Ascending aorta (tissue), 2 donors: ENCODE data around the gene SCN1A. TPM values are rescaled to one million over a fixed set of nuclear protein-coding genes. Genes with fewer than 3 reads are reported as not detected.
"Not testable (repeated sequence)": the region's sequence is repeated elsewhere in the genome, so short reads cannot be mapped to it uniquely, and the experiment has no call there.

Source experiments
- DNase-seq, 2 donors: peaks; one replicate each; pipeline ENCODE4 v3.0.0-alpha.2; 2019; ENCODE audit warnings: low spot score in 2 of 2
- H3K27ac ChIP-seq, 2 donors: fragments of 200-600 bp; sonication (generic); one replicate each; pipeline ENCODE4 v1.5.1; 2016 to 2017; ENCODE audit warnings: mild to moderate bottlenecking in 1 of 2
- H3K27me3 ChIP-seq: fragments of 200-600 bp; sonication (generic); one replicate; pipeline ENCODE4 v1.5.1; 2017
- H3K36me3 ChIP-seq, 2 donors: fragments of 200-600 bp; sonication (generic); one replicate each; pipeline ENCODE4 v1.5.1; 2016
- H3K4me1 ChIP-seq, 2 donors: fragments of 200-600 bp; sonication (generic); one replicate each; pipeline ENCODE4 v1.5.1; 2016 to 2017; ENCODE audit warnings: mild to moderate bottlenecking in 1 of 2
- H3K4me3 ChIP-seq, 2 donors: fragments of 200-600 bp; sonication (generic); one replicate each; pipeline ENCODE4 v1.5.1; 2016 to 2017; ENCODE audit warnings: mild to moderate bottlenecking in 1 of 2
- H3K9me3 ChIP-seq, 2 donors: fragments of 200-600 bp; sonication (generic); one replicate each; pipeline ENCODE4 v1.5.1; 2016
- intact Hi-C: fragments of 100-400 bp; cut with DNase I; formaldehyde crosslinking; loops from one replicate; pipeline ENCODE4 v1.15.1; 2023
- total RNA-seq: library from RNA; depleted of rRNA; stranded (reverse); fragments of >200 nt; gene quantifications from one replicate; pipeline ENCODE4 v1.1.0, GENCODE V29; 2016
- TF ChIP-seq, protein P1 (sequence below), 3 experiments: fragments of 200-600 bp in 2 of 3; fragments of 450-650 bp in 1 of 3; sonication (generic) in 2 of 3; IDR thresholded peaks; one replicate each; pipeline ENCODE4 v1.5.1; 2016 to 2019; ENCODE audit warnings: antibody characterized with exemption in 3 of 3, mild to moderate bottlenecking in 1 of 3, moderate library complexity in 1 of 3

Gene SCN1A
- total RNA-seq, 1 donor from 2014 or later, result not detected

DNA sequence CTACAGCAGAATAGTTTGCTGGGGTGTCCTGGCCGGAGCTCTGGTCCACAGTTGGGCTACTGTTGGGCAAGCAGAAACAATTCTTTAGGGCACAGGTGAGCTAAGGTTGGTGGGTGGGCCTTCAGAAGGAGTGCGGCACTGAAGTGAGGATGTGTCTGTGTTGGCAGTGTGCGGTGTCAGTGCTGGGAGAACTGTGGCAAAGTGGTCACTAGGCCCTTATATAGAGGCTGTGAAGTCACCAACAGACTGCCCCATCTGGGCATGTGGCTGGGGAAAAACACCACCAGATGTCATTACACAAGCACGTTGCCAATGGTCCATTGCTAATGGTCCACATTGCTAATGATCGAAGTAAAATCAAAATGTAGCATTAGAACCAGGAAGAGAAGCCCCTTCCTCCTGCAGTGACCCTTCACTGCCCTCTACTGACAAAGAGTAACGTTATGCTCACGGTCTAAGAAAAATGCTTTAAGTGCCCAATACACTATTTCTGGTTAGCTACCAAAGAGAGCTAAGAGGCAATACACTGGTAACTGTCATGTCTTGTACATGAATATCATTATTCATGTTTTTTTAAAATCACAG, 21.3 kb downstream of the SCN1A start:
- TF ChIP-seq, protein P1, sequence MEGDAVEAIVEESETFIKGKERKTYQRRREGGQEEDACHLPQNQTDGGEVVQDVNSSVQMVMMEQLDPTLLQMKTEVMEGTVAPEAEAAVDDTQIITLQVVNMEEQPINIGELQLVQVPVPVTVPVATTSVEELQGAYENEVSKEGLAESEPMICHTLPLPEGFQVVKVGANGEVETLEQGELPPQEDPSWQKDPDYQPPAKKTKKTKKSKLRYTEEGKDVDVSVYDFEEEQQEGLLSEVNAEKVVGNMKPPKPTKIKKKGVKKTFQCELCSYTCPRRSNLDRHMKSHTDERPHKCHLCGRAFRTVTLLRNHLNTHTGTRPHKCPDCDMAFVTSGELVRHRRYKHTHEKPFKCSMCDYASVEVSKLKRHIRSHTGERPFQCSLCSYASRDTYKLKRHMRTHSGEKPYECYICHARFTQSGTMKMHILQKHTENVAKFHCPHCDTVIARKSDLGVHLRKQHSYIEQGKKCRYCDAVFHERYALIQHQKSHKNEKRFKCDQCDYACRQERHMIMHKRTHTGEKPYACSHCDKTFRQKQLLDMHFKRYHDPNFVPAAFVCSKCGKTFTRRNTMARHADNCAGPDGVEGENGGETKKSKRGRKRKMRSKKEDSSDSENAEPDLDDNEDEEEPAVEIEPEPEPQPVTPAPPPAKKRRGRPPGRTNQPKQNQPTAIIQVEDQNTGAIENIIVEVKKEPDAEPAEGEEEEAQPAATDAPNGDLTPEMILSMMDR (IDR thresholded peaks at IDR 0.05), result no peak
- DNase-seq, result no peak
- Histone ChIP-seq H3K4me3 (no peak overlapping the region), H3K36me3 (no peaks in the 10 kb centered on the region), H3K4me1 (no peaks in the 10 kb centered on the region), H3K27me3 (no peaks in the 10 kb centered on the region), H3K27ac (no peak overlapping the region), H3K9me3 (no peaks in the 10 kb centered on the region)
- intact Hi-C loops, result no loop called here

DNA sequence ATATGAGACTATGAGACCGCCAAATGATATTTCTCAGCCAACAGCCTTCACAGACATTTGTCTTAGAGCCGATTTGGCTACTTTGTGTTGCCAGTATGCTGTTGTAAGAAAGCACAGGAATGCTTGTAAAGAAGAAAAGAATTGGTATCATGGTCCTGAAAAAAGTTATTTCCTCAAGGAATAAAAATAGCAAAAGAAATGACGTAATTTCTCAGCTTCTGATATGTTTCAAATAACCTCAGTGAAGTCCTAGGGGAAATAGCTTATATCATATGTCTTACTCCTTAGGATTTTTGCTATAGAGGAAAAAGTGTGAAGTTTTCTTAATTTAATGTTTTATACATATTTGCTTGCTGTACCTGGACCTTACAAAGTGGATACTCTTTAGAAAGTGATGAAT, 23.0 kb downstream of the SCN1A start:
- Histone ChIP-seq H3K9me3 (no peaks in the 10 kb centered on the region), H3K27me3 (no peaks in the 10 kb centered on the region), H3K36me3 (no peaks in the 10 kb centered on the region), H3K4me3 (no peak overlapping the region), H3K27ac (no peak overlapping the region), H3K4me1 (no peaks in the 10 kb centered on the region)
- intact Hi-C loops, result no loop called here
- no peak for DNase-seq
- TF ChIP-seq, protein P1 (IDR thresholded peaks at IDR 0.05), result no peak

DNA sequence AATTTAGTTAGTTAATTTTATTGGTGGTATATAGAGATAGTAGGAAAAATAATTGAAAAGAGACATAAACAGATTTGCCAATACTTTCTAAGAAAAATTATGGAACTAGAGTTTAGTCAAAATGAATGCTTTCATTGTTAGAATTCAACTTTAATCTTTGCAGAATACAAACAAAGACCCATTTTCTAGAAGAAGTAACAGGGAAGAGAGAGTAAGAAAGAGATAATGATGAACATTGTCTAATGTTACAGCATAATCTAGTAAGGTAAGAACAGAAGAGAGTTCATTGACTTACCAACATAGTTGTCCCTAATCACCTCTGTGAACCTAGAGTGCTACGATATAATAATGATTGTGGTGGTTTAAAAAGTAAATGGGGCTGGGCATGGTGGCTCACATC, 23.7 kb downstream of the SCN1A start:
- Histone ChIP-seq H3K4me3 (no peak overlapping the region), H3K4me1 (no peaks in the 10 kb centered on the region), H3K27ac (no peak overlapping the region), H3K9me3 (no peaks in the 10 kb centered on the region), H3K36me3 (no peaks in the 10 kb centered on the region), H3K27me3 (no peaks in the 10 kb centered on the region)
- intact Hi-C loops, result no loop called here
- TF ChIP-seq, protein P1 (IDR thresholded peaks at IDR 0.05), result no peak
- DNase-seq, result no peak

DNA sequence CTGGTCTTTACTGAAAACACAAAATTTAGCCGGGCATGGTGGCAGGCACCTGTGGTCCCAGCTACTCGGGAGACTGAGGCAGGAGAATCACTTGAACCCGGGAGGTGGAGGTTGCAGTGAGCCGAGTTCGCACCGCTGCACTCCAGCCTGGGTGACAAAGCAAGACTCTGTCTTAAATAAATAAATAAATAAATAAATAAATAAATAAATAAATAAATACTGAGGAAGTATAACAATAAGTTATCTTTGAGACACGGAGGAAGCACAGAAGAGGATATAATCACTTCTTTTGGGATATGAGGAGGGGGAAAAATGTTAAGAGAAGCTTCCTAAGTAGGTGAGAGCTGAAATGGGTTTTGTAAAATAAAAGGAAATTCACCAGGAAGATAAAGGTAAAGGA, 24.5 kb downstream of the SCN1A start:
- H3K9me3 ChIP-seq, H3K27ac ChIP-seq, H3K4me1 ChIP-seq, intact Hi-C loops, H3K27me3 ChIP-seq, H3K36me3 ChIP-seq, H3K4me3 ChIP-seq, DNase-seq: not testable (repeated sequence)

DNA sequence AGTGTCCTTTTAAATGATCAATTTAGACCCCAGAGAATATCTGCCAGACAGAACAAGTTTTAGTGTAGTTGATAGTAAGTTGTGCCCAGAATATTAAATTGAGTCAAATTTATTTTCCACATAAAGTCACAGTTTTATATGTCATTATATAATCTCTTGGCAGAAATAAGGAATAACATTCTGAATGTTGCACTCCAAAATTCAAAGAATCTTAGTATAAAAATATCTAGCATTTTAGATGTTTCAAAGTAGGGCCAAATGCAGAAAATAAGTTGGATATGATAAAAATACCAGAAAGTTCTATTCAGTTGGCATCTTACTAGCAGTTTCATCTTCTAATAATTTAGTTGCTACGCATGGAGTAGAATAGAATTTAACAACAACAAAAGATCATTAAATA, 33.5 kb downstream of the SCN1A start:
- Histone ChIP-seq H3K27ac (no peak overlapping the region), H3K4me3 (no peak overlapping the region), H3K27me3 (no peaks in the 10 kb centered on the region), H3K4me1 (no peaks in the 10 kb centered on the region), H3K9me3 (no peaks in the 10 kb centered on the region), H3K36me3 (no peaks in the 10 kb centered on the region)
- TF ChIP-seq, protein P1 (IDR thresholded peaks at IDR 0.05), result no peak
- no peak for DNase-seq
- intact Hi-C loops, result no loop called here

DNA sequence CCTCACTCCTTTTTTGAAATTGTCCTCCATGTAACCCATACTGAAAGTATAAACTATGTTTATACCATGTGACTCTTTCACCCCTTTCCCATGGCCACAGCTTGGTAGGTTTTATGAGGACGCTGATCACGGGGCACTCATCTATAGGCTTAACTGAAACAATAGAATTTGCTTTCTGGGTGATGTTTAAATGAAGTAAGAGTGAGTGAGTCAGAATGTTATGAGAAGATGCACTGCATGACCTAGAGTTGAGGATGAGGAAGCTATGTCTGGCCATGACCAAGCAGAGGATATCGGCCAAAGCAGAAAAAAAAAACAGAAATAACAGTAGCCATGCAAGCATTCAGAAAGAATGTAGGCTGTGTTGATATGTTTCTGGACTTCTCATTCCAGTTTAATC, 34.9 kb downstream of the SCN1A start:
- intact Hi-C loops, result no loop called here
- TF ChIP-seq, protein P1 (IDR thresholded peaks at IDR 0.05), result no peak
- no peak for DNase-seq
- Histone ChIP-seq H3K4me1 (no peaks in the 10 kb centered on the region), H3K27ac (no peak overlapping the region), H3K9me3 (no peaks in the 10 kb centered on the region), H3K4me3 (no peak overlapping the region), H3K27me3 (no peaks in the 10 kb centered on the region), H3K36me3 (no peaks in the 10 kb centered on the region)
